Measurements from ENCODE around the gene CUL2.

DNA sequence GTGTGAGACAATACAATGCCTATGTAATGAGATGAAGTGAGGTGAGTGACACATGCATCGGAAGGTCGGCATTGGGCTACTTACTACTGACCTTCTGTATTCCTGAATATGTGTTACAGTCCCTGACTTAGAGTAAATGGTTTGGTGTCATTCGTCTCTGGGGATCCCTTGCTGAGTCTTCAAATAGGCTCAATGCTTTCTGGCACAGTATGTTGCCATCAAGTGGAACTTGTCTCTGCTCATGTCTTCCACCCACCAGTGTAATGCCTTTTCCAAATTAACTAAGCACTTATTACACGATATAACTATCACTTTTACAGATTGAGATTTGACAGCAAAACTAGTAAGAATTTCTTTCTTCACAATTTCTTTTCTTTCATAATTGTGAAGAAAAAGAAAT, 10.9 kb downstream of the CUL2 start:
- TF ChIP-seq, protein P1, sequence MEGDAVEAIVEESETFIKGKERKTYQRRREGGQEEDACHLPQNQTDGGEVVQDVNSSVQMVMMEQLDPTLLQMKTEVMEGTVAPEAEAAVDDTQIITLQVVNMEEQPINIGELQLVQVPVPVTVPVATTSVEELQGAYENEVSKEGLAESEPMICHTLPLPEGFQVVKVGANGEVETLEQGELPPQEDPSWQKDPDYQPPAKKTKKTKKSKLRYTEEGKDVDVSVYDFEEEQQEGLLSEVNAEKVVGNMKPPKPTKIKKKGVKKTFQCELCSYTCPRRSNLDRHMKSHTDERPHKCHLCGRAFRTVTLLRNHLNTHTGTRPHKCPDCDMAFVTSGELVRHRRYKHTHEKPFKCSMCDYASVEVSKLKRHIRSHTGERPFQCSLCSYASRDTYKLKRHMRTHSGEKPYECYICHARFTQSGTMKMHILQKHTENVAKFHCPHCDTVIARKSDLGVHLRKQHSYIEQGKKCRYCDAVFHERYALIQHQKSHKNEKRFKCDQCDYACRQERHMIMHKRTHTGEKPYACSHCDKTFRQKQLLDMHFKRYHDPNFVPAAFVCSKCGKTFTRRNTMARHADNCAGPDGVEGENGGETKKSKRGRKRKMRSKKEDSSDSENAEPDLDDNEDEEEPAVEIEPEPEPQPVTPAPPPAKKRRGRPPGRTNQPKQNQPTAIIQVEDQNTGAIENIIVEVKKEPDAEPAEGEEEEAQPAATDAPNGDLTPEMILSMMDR (conservative IDR thresholded peaks at IDR 0.05; ENCODE audit: low read depth, low read length), result no peak
- TF ChIP-seq POLR2A (IDR thresholded peaks at IDR 0.05; ENCODE audit: low read depth, low read length), result no peak
- TF ChIP-seq FOS (IDR thresholded peaks at IDR 0.05; ENCODE audit: low read depth, low read length), result no peak
- TF ChIP-seq SMC3 (IDR thresholded peaks at IDR 0.05; ENCODE audit: low read depth, low read length), result no peak
- TF ChIP-seq, protein P2, sequence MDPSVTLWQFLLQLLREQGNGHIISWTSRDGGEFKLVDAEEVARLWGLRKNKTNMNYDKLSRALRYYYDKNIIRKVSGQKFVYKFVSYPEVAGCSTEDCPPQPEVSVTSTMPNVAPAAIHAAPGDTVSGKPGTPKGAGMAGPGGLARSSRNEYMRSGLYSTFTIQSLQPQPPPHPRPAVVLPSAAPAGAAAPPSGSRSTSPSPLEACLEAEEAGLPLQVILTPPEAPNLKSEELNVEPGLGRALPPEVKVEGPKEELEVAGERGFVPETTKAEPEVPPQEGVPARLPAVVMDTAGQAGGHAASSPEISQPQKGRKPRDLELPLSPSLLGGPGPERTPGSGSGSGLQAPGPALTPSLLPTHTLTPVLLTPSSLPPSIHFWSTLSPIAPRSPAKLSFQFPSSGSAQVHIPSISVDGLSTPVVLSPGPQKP (IDR thresholded peaks at IDR 0.05; ENCODE audit: borderline replicate concordance, low read depth, low read length), result no peak
- no peak for TF ChIP-seq RFX5 (IDR thresholded peaks at IDR 0.05; ENCODE audit: low read depth, low read length)
- no peak for TF ChIP-seq MAFK (IDR thresholded peaks at IDR 0.05; ENCODE audit: low read depth, low read length)
- TF ChIP-seq, protein P3, sequence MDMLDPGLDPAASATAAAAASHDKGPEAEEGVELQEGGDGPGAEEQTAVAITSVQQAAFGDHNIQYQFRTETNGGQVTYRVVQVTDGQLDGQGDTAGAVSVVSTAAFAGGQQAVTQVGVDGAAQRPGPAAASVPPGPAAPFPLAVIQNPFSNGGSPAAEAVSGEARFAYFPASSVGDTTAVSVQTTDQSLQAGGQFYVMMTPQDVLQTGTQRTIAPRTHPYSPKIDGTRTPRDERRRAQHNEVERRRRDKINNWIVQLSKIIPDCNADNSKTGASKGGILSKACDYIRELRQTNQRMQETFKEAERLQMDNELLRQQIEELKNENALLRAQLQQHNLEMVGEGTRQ (IDR thresholded peaks at IDR 0.05; ENCODE audit: low read depth, low read length), result no peak
- no peak for TF ChIP-seq RCOR1 (IDR thresholded peaks at IDR 0.05; ENCODE audit: insufficient replicate concordance, low read length)
- no peak for TF ChIP-seq MAZ (IDR thresholded peaks at IDR 0.05; ENCODE audit: borderline replicate concordance, low read depth, low read length)

Data from IMR-90 (cell line).